Neural progenitor cell (in vitro differentiated cells): ENCODE data around the gene TCERG1L.

Experiments used
- CTCF ChIP-seq: fragments of 200-600 bp; sonication (generic); IDR thresholded peaks from 2 replicates; pipeline ENCODE4 v1.5.1; 2017; ENCODE audit warnings: antibody characterized with exemption, mild to moderate bottlenecking
- EZH2 ChIP-seq: fragments of 200-600 bp; sonication (generic); IDR thresholded peaks from 2 replicates; pipeline ENCODE4 v1.6.1; 2017; ENCODE audit warnings: antibody characterized with exemption, mild to moderate bottlenecking, moderate library complexity

- no peak for TF ChIP-seq CTCF
- no peak for TF ChIP-seq EZH2
These were observed 194.5 kb downstream of the TCERG1L start for GRCh38 chr10:131116991-131117375.
